Vagina (tissue), 2 donors: ENCODE measurements around the gene ZMAT5. TPM values are rescaled to one million over a fixed set of nuclear protein-coding genes. Genes with fewer than 3 reads are reported as not detected.

ENCODE experiments used
- DNase-seq, 2 donors: peaks; one replicate each; pipeline ENCODE4 v3.0.0-alpha.2; 2017; ENCODE audit errors: extremely low spot score in 2 of 2
- H3K27ac ChIP-seq: fragments of 200-600 bp; sonication (generic); one replicate; pipeline ENCODE4 v1.5.1; 2019
- H3K27me3 ChIP-seq: fragments of 200-600 bp; sonication (generic); one replicate; pipeline ENCODE4 v1.5.1; 2019
- H3K36me3 ChIP-seq, 2 donors: fragments of 200-600 bp; sonication (generic); one replicate each; pipeline ENCODE4 v1.5.1; 2017 to 2019
- H3K4me1 ChIP-seq: fragments of 200-600 bp; sonication (generic); one replicate; pipeline ENCODE4 v1.5.1; 2019
- H3K4me3 ChIP-seq, 2 donors: fragments of 200-600 bp; sonication (generic); 1 replicate in 1 of 2; 2 replicates in 1 of 2; pipeline ENCODE4 v1.5.1; 2016 to 2019
- H3K9me3 ChIP-seq: fragments of 200-600 bp; sonication (generic); one replicate; pipeline ENCODE4 v1.5.1; 2019
- CTCF ChIP-seq, 3 experiments: fragments of 450-650 bp in 2 of 3; fragments of 200-600 bp in 1 of 3; sonication (generic) in 1 of 3; IDR thresholded peaks; one replicate each; pipeline ENCODE4 v1.5.1; 2017 to 2019; ENCODE audit warnings: antibody characterized with exemption in 3 of 3, mild to moderate bottlenecking in 2 of 3, moderate library complexity in 2 of 3
- POLR2A ChIP-seq, 2 donors: fragments of 450-650 bp; IDR thresholded peaks; one replicate each; pipeline ENCODE4 v1.6.1; 2017; ENCODE audit warnings: antibody characterized with exemption in 2 of 2, mild to moderate bottlenecking in 2 of 2, moderate library complexity in 2 of 2
- POLR2AphosphoS5 ChIP-seq, 2 donors: sonication (generic); formaldehyde crosslinking; IDR thresholded peaks; one replicate each; pipeline ENCODE4 v1.9.0; 2017; ENCODE audit warnings: antibody characterized with exemption in 2 of 2, mild to moderate bottlenecking in 2 of 2, low read depth in 1 of 2; ENCODE audit not compliant: insufficient read depth in 1 of 2
- intact Hi-C: fragments of 100-400 bp; cut with DNase I; formaldehyde crosslinking; loops from one replicate; pipeline ENCODE4 v1.15.1; 2023
- total RNA-seq: library from RNA; depleted of rRNA; stranded (reverse); fragments of >200 nt; gene quantifications from one replicate; pipeline ENCODE4 v1.2.3, GENCODE V29; 2016

The ZMAT5 gene
- total RNA-seq, 1 donor from 2014 or later: 22.6 TPM

DNA sequence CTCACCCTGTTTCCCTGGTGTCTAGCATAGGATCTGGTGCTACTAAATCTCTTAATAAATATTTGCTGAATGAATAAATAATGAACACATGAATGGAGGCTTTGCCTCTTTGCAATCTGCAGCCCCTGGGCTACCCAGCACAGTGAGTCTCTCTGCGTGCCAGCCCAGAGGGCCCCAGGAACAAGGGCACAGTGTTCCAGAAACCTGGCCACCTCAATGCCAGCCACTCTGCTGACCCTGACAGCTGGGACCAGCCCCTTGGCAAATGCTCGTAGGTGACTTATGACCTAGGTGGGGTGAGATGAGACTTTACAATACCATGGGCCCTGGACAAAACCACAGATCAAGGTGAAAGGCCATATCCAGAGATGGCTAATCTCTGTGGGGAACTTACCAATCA is 32.0 kb upstream of the ZMAT5 start:
- no peak for DNase-seq
- Histone ChIP-seq H3K27me3 (no peaks in the 10 kb centered on the region), H3K27ac (peak overlapping the region; percentile 73), H3K9me3 (no peaks in the 10 kb centered on the region), H3K36me3 (peaks cover 0 to 45% of the 10 kb centered on the region in 2 donors), H3K4me3 (peak overlapping the region in 1 of 2 donors; percentile 0), H3K4me1 (peaks cover 33% of the 10 kb centered on the region)
- TF ChIP-seq CTCF (IDR thresholded peaks at IDR 0.05) (no peak), POLR2A (IDR thresholded peaks at IDR 0.05) (no peak), POLR2AphosphoS5 (IDR thresholded peaks at IDR 0.05; ENCODE audit: insufficient read depth in 1 of 2, low read depth in 1 of 2) (no peak)
- intact Hi-C loops: no loop called here

- peaks cover 33% of the 10 kb centered on the region for H3K4me1 ChIP-seq
- TF ChIP-seq CTCF (IDR thresholded peaks at IDR 0.05) (no peak), POLR2AphosphoS5 (IDR thresholded peaks at IDR 0.05; ENCODE audit: insufficient read depth in 1 of 2, low read depth in 1 of 2) (no peak), POLR2A (IDR thresholded peaks at IDR 0.05) (no peak)
- intact Hi-C loops: no loop called here
- H3K9me3 ChIP-seq: no peaks in the 10 kb centered on the region
- peak overlapping the region; percentile 73 for H3K27ac ChIP-seq
- H3K27me3 ChIP-seq: no peaks in the 10 kb centered on the region
- H3K4me3 ChIP-seq: no peak overlapping the region
- DNase-seq: no peak
- peaks cover 0 to 45% of the 10 kb centered on the region in 2 donors for H3K36me3 ChIP-seq
These were observed 31.5 kb upstream of the ZMAT5 start for GRCh38 chr22:29798318-29798717.

DNA sequence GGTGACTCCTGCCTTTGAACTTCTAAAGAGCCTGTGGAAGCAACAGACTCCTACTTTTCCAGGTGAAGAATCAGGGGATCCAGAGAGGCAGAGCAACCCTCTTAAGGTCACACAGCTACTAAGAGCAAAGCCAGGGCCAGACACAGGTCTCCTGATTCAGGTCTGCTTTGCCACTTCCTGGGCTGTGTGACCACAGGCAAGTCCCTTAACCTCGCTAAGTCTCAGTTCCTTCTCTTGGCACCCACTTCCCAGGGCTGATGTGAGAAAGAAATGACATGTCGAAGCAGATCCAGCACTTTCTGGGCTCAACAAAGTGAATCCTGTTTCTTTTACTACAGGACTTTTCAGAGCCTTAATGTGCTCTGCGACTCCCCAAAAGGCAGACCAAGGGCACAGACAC is 30.5 kb upstream of the ZMAT5 start:
- Histone ChIP-seq H3K36me3 (peaks cover 0 to 47% of the 10 kb centered on the region in 2 donors), H3K4me3 (no peak overlapping the region), H3K9me3 (no peaks in the 10 kb centered on the region), H3K27me3 (no peaks in the 10 kb centered on the region), H3K27ac (no peak overlapping the region), H3K4me1 (peaks cover 33% of the 10 kb centered on the region)
- DNase-seq: no peak
- TF ChIP-seq POLR2A (IDR thresholded peaks at IDR 0.05) (no peak), POLR2AphosphoS5 (IDR thresholded peaks at IDR 0.05; ENCODE audit: insufficient read depth in 1 of 2, low read depth in 1 of 2) (no peak), CTCF (IDR thresholded peaks at IDR 0.05) (no peak)
- intact Hi-C loops: no loop called here

DNA sequence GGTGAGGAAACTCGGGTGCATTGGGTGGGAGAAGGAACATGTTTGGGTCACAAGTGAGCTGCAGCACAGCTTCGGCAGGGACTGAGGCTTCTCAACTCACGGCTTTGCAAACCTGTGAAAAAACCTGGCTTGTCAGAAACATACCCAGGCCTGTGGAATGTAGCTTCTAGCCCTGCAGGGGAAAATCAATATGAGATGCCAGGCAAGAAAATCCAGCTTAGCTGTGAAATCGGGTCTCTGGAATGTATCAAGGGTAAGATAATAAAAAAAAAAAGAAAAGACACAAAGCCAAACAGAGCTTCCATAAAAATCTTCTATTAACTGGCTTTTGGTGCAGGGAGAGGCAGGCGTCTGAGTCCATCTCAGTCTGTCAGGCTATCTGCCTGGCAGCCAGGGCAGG is 28.9 kb upstream of the ZMAT5 start:
- TF ChIP-seq POLR2AphosphoS5 (IDR thresholded peaks at IDR 0.05; ENCODE audit: insufficient read depth in 1 of 2, low read depth in 1 of 2) (no peak), CTCF (IDR thresholded peaks at IDR 0.05) (no peak), POLR2A (IDR thresholded peaks at IDR 0.05) (no peak)
- intact Hi-C loops: no loop called here
- Histone ChIP-seq H3K36me3 (peaks cover 0 to 45% of the 10 kb centered on the region in 2 donors), H3K9me3 (no peaks in the 10 kb centered on the region), H3K4me1 (peaks cover 33% of the 10 kb centered on the region), H3K27ac (no peak overlapping the region), H3K27me3 (no peaks in the 10 kb centered on the region), H3K4me3 (no peak overlapping the region)
- DNase-seq: no peak

DNA sequence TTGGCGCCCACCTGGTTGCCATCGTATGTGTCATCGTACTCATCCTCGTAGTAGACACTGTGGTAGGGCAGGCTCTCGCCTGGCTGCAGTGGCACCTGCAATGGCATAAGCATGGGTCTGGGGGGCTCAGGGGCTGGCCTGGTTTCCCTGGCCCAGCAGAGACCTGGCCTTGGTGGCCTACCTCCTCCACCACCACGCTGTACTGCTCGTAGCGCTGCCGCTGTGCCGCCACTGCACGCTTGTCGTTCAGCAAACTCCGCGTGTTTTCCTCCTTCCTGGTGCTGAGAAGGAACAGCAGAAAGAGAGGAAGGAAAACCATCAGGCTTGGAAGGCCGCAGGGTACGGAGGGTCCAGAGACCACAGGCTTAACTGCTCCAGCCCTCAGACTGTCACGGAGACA is 26.6 kb upstream of the ZMAT5 start:
- intact Hi-C loops: no loop called here
- H3K9me3 ChIP-seq: no peaks in the 10 kb centered on the region
- TF ChIP-seq POLR2A (IDR thresholded peaks at IDR 0.05) (no peak), POLR2AphosphoS5 (IDR thresholded peaks at IDR 0.05; ENCODE audit: insufficient read depth in 1 of 2, low read depth in 1 of 2) (no peak), CTCF (IDR thresholded peaks at IDR 0.05) (no peak)
- no peaks in the 10 kb centered on the region for H3K27me3 ChIP-seq
- H3K4me1 ChIP-seq: peaks cover 15% of the 10 kb centered on the region
- no peak overlapping the region for H3K4me3 ChIP-seq
- peaks cover 0 to 60% of the 10 kb centered on the region in 2 donors for H3K36me3 ChIP-seq
- DNase-seq: no peak
- H3K27ac ChIP-seq: no peak overlapping the region
